ENCODE results near the gene CABLES2.

DNA sequence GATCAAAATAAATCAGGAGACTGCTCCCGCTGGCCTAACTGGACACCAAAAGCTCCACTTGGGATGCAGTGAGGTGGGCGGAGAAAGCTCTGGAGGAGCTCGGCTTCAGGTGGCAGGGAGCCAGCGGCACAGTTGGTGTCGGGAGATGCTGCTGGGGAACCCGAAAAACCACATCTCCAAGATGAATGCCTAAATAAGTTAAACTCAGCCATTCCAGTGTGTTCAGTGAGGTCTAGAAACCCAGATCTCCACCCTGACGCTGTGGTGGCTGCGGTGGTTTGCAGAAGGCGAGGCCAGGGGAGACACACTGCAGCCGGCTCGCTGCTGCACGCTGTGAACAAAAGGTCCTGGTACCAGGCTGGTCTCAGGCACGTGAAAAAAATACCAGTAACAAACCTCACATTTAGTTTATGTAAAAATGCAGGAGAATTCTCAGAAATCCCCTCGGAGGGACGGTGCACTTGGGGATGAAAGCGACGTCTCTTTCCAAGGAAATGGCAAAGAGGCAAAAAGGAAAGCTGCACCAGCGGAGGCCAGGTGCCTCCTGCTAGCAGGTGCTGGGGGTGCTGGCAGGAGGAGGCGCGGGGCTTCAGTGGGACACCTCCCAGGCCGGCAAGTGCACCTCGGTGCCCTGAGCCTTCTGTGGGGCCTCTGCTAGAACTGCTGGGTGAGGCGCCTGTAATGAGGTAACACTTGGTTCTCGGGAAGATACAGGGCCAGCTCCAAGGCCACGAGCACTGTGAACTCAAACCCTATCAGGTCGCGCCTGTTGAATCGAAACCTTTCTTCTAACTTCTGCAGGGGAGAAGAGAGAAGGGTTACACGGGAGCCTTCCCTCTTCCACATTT, 16.5 kb downstream of the CABLES2 start:
- TF ChIP-seq GATA2 (IDR thresholded peaks at IDR 0.05; ENCODE audit: low read depth, low read length) (no peak), GATA3 (IDR thresholded peaks at IDR 0.05; ENCODE audit: low read depth, low read length) (no peak)

Measured in SH-SY5Y (cell line).